HG02571 (cell line): ENCODE results near the gene RHOA.

Source experiments
- ATAC-seq: cut with Tn5 transposase; IDR thresholded peaks from one replicate; pipeline ENCODE4 v1.9.1; 2021; ENCODE audit warnings: mild to moderate bottlenecking, moderate library complexity; ENCODE audit not compliant: unreplicated experiment

The RHOA gene

DNA sequence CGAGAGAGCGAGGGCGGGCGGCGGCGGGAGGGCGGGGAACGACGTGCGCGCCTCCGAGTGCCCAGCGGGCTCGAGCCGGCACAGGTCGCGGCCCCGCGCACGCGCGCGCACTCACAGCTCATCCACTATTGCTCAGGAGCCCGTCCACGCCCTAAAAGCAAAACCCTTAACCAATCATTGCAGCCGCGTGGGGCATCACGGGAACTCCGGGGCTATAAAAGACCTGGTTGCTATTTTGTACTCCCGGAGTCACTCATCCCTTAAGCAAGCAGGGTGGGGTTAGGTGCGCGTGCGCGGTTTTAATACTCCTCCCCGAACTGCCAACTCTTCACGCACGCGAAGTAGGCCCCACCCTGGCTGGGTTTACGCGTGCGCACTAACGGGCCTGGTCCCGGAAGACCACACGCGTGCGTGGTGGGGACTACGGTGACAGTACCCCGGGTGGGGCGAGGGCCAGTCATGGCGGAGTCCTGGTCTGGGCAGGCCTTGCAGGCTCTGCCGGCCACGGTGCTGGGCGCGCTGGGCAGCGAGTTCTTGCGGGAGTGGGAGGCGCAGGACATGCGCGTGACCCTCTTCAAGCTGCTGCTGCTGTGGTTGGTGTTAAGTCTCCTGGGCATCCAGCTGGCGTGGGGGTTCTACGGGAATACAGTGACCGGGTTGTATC, at the start of gene RHOA, which contains the start of gene TCTA:
TSS of gene RHOA (minus strand) at position 9 of the 664 bp plus-strand sequence. CDS start 36,387 bp downstream, outside the sequence.
TSS of gene TCTA (plus strand) at position 456 of the 664 bp plus-strand sequence. CDS start at position 460, 4 bp downstream.
- ATAC-seq, result peak; percentile 74

DNA sequence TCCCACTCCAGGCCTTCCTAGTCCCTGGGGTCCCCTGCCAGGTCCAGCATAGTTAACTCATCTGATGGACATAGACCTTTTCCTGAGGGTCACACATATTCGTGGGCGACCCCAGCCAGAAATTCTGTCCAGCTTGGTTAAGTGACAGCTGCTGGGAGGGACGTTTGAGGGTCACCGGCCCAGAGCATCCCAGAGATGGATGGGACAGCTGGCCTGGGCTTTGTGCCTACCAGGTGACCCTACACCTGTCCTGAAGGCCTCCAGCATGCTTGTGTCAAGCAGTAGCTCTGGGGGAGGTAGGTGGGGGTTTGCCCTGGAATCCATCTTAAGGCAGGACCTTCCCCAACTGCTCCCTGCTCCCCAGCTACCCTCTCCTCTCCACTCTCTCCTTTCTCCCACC, 49.2 kb upstream of the RHOA start:
- no peak for ATAC-seq

DNA sequence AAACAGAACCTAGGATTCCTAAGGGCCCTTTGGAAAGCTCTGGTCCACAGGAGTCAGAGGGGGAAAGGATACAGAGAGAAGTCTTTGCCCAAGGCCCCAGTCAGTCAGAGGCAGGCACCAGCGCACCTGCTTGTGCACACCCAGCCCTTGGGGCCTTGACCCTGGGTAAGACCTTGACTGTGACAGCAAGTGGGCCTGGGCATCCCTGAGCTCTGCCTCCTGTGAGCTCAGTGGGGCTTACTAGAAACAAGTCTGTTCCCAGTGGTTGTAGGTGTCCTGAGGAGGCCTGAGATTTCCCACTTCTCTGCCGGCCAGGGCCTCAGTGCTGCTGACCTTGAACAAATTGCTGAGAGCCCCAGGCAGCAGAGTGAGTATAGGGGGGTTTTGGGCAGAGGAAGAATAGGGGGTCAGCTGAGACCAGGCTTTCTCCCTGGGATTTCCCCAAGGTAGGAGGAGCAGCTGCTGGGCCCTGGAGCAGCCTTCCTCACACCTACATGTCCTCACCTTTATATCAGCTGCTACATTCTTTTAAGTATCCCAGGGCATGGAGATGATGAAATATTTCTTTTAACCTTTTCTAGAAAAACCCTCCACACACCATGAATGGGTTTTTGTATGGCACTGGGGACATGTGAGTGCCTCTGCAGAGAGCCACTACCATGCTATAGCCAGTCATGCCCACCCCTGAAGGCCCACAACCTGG, 48.6 kb upstream of the RHOA start:
- ATAC-seq, result no peak

DNA sequence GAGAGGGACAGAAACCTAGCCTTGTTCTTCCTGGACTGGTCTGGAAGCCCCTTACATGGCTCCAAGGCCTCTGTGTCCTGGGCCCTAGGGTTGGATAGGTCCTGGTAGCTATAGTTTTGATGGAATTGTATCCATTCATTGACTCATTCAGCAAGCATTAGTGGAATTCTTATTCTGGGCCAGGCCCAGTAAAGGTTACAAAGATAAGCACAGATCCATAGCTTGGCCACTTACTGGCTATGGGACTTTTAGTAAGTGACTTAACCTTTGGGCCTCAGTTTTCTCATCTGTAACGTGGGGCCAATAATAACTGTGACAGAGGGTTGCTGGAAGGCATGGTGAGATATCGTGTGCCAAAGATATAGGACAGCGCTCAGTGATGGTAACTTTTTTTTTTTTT, 44.7 kb upstream of the RHOA start:
- no peak for ATAC-seq

DNA sequence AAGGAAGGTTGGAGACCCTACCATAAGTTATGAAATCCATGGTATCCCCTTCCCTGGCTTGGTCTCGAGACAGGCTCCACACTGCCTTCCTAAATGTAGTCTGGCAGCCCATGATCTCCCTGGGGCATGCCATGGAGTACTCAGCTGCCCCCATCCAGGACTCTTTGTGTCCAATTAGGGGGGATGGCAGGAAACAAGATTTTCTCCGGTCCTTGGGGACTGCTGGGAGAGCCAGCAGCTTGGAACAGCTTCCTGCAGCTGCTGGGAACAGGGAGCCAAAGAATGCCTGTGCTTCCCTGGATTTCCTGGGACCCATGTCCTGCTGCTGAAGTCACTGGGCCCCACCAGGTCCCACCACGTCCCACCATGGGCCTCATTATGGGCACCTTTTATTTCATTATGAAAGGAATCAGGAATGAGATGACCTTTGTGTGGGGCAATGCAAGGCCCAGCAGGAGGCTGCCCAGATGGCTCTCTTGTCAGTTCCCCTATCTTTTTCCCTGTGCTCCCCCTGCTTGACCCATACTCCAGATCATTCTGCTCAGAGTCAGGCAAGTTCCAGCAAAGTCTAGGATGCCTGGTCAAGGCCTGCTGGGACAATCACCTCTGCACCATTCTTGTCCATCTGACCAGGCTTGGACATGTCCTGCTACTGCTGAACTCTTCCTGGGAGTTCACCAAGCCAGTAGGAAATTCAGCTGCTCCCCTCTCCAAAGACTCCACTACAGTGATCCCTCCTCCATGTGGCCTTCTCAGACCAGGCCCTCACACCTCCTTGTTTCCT, 43.3 kb upstream of the RHOA start:
- no peak for ATAC-seq

DNA sequence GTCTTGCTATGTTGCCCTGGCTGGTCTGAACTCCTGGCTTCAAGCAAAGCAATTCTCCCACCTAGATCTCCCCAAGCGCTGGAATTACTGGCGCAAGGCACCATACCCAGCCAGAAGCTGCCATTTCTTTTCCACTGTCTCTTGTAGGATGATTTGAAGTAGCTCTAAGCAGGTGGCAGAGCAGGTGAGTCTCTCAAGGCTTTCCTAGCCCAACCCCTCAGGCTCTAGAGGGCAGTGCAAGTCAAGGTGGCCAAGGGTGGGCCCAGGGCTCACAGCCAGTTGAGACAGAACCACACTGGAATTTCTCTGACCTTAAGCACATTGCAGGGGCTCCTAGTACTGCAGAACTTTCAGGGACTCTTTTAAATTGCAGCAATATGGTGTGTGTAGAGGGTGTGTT, 42.7 kb upstream of the RHOA start:
- no peak for ATAC-seq

DNA sequence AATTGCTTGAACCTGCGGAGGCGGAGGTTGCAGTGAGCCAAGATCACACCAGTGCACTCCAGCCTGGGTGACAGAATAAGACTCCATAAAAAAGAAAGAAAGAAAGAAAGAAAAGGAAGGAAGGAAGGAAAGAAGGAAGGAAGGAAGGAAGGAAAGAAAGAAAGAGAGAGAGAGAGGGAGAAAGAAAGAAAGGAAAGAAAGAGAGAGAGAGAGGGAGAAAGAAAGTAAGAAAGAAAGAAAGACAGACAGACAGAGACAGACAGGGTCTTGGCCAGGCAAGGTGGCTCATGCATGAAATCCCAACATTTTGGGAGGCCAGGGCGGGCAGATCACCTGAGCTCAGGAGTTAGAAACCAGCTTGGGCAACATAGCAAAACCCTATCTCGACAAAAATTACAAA, 41.8 kb upstream of the RHOA start:
- no peak for ATAC-seq

DNA sequence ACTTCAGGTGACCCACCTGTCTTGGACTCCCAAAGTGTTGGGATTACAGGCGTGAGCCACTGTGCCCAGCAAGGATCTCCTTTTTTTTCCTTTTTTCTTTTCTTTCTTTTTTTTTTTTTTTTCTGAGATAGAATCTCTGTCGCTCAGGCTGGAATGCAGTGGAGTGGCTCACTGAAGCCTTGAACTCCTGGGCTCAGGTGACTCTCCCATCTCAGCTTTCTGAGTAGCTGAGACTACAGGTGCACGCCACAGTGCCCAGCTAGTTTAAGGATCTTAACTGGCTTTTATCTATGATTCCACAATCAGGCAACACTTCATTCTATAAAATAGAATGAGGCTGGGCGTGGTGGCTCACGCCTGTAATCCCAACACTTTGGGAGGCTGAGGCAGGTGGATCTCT, 33.6 kb upstream of the RHOA start:
- ATAC-seq, result no peak

DNA sequence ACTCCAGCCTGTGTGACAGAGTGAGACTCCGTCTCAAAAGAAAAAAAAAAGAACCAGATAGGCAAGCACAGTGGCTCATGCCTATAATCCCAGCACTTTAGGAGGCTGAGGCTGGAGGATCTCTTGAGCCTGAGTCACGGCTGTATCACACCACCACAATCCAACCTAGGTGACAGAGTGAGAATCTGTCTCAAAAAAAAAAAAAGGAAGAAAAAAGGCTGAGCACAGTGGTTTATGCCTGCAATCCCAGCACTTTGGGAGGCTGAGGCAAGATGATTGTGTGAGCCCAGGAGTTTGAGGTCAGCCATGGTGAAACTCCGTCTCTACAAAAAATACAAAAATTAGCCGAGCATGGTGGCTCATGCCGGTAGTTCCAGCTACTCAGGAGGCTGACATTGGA, 23.0 kb upstream of the RHOA start:
- ATAC-seq, result no peak

DNA sequence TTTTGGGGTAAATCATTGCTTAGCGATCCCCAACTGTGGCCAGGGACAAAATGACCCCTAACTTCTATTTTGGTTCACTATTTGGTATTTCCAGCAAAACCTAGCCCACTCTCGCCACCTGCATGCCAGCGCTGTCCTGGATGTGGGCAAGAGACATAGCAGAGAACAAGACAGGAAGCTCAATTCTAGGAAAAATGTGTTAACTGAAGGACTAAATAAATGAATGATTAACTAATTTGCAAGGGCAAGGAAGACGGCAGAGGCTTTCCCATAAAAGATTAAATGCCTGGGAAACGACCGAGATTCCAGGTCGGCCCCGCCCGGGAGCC, 16.9 kb upstream of the RHOA start:
- no peak for ATAC-seq

DNA sequence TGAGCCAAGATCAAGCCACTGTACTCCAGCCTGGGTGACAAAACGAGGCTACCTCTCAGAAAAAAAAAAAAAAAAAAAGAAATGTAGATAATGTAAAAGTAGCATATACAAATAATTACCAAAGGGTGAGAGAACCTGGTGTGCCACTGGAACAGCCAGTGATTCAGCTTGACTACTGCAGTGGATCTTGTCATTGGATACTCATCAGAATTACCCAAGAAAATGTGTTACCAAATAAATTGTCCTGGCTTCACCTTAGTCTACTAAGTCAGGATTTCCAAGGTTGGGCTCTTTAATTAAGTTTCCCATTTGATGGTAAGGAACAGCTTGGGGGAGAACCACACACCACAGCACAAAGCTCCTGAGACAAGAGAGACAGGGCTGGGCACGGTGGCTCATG, 15.8 kb upstream of the RHOA start:
- no peak for ATAC-seq

DNA sequence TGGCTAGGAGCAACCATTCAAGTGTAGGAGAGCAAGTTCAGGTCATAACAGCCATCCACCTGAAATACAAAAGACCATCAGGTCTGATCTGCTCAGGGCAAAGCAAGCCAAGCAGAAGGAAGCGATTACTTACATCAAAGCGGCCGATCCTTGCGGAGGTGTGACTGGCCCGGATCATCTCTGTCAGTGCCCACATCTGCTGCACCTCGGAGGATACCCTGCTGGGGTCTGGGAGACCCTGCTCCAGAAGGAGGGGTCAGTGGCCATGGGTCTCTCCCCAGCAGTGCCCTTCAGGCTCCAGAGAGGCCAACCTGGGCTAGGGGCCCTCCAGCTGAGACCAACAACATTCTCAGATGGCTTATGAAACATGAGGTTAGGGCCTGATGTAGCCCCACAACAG, 13.0 kb upstream of the RHOA start:
- ATAC-seq, result no peak

DNA sequence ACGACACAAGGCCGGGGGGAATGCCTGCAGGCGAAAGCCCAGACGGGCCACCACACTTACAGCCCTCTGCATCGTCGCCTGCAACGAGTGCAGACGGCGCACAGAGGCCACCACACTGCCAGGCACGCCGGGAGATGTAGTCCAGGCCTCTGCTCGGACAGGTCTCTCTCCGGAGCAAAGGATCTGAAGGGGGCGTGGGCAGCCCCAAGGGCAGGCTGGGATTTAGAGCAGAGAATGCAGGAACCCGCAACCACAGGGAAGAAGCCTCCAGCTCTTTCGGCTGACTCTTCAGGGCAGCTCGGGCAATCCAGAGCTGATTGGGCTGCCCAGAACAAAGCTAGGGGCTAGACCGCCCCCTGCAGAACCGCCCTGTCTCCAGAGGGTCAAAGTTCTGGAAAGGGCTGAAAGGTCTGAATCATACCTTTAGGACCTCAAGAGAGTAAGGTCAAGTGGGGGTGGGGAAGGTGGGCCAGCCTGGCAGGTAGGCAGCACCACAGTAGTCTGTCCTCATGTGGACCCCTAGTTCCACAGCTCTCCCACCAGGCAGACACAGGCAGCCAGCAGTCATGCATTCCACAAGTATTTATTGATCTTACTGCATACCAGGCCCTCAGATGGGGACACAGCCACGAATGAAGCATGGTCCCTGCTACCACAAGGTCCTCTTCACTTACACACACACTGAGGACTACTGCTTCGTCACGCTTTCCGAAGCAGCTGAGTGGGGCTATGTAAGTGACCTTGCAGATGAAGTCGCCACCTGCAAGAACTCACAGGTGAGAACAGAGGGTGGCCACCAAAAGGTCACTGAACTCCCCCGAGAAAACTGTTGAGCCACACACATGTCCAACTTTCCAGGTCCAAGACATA, 10.8 kb upstream of the RHOA start, which contains the start of gene AMT:
TSS of gene AMT (minus strand) at position 95 of the 870 bp plus-strand sequence. CDS start at position 72, 23 bp downstream.
- ATAC-seq, result no peak

DNA sequence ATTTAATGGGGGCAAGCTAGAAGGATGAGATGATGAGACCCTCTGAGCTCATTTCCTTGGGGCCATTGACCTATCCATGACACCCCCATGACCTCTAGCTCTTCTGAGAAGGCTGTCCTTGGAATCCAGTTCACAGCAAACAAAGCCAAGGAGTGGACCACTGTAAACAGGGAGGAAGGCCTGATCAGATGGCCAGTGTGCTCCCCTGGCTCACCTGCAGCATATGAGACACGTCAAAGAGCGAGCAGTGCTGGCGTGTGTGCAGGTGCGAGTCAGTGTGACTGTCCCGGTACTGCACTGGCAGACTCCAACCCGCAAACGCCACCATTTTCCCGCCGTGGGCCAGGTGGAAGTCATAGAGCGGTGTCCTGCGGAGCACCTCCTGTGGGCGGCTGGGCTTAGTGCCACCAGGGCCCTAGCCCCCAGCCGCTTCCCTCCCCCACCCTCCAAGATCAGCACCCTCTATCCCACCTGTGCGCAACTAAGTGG, 10.2 kb upstream of the RHOA start:
- ATAC-seq, result no peak

DNA sequence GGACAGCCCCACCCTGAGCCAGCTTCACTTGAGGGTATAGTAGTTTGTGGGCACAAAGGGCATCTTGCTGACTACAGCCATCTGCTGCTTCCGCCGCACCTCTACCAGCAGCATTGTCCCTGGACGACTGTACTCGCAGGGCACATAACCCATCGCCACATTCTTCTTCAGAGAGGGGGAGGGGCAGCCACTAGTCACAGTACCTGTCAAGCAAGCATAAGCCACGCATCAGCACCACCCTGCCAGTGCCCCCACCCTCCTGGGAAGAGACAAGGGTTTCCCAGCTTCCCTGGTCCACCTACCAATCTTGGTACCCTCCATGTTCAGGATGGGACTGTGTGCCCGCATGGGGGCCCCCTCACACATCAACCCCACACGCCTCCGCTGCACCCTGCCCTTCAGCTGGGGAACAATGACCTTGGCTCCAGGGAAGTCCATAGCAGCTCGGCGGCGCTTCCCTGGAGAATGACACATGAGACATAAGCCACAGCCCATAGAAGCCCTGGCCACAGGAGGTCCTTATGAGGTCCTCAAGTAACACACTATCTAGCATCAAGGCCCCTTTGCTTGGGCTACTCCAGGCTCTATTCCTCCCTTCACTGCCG, 5.8 kb upstream of the RHOA start:
- ATAC-seq, result no peak

DNA sequence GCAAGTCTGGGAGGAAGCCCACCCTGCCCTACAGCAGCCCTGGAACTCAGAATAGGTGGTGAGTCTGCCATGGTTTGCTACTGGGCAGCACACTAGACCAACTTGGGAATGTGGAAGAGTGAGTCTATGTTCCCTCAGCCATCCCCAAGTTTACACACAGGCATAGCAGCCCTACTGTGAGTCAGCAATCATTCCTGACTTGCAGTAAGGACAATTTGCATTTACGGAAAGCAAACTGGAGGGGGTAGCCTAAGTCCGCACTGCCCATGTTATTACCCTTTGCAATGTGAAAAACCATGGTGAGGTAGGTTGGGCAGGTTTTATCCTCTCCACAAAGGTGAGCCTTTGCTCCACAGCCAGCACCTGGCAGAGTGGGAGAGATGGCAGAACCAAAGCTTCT, 5.1 kb upstream of the RHOA start:
- ATAC-seq, result no peak

DNA sequence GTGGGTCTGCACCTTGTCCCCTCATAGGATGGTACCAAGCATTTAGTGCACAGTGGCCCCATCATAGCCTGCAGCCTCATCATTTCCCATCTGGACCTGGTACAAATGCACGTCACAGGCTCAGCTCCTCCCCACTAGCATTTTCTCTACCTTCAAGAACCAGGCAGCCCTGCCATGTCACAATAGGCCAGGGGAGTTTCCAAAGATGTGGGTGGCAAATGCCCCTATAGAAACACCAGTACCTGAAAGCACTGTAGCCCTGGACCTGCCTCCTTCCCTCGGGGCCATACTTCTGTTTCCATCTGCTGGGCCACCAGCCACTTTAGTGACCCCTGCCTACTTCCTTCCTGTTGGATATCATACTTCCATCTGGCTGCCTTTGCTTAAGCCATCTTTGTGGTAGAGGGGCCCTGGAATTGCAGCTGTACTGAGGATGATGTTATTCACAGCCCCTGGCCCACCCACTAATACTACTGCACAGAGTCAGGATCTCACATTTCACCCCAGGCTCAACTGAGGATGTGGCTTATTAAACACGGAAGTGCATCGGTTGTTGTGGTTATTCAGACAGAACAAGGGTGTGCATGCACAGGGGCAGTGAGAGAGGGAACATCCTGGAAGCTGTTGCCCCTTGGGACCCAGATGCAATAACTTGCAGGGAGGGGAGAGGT, 4.3 kb upstream of the RHOA start:
- no peak for ATAC-seq

DNA sequence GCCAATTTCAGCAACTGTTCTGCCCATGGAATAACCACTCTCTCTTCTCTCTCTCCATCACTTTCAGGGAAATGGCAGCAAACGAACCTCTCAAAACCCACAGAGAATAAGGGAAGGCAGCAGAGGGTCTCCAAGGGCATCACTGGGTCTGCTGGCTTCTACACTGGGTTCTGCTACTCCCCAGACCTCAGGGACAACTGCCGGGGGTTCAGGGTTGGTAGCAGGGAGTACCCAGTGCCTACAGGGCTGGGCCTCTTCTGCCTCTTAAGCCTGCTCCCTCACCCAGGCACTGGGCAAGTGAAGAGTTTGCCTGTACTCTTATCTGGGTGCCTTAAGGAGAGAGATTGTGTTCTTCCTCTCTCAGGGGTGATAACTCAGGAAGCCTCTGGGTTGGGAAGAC, 3.0 kb upstream of the RHOA start:
- no peak for ATAC-seq

DNA sequence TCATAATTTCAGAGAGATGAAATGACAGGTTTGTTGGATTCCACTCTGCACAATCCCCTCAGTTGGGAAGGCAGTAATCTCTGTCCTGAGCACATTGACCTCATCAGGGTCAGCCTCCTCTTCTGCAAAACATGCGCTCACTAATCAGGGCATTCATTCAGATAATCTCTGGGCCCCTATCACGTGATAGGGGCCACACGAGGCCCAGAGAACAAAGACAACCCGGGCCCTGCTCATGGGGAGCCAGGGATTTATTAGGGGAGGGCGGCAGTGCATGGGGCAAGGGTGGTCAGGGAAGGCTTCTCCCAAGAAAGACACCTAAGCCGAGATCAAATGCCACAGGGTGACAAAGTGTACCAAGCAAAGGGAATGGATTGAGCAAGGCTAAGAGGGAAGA, 1.6 kb upstream of the RHOA start:
- ATAC-seq, result no peak
